ENCODE data around the gene ZNF534.
"Not testable (repeated sequence)": the region's sequence is repeated elsewhere in the genome, so short reads cannot be mapped to it uniquely, and the experiment has no call there.

ZNF534 gene

GRCh38 chr19:52474351-52475127 lies 45.6 kb downstream of the ZNF534 start:
- Histone ChIP-seq H3K9me3 (ENCODE audit: low read length) (peaks cover 55% of the 10 kb centered on the region), H3K4me1 (ENCODE audit: insufficient read depth, low read length, severe bottlenecking) (no peaks in the 10 kb centered on the region), H3F3A (ENCODE audit: insufficient read depth, low read length) (no peaks in the 10 kb centered on the region), H4K20me1 (ENCODE audit: insufficient read depth, low read length) (no peaks in the 10 kb centered on the region), H3K9ac (ENCODE audit: low read length) (no peak overlapping the region), H3K36me3 (ENCODE audit: insufficient read depth, low read length) (no peaks in the 10 kb centered on the region), H3K4me3 (ENCODE audit: low read depth, low read length, poor library complexity, severe bottlenecking) (no peak overlapping the region), H3K27me3 (ENCODE audit: insufficient read depth, low read length) (no peaks in the 10 kb centered on the region), H3K27ac (ENCODE audit: low read depth, low read length, poor library complexity, severe bottlenecking) (no peak overlapping the region), H3K79me2 (ENCODE audit: insufficient read depth, low read length) (no peaks in the 10 kb centered on the region), H3K4me2 (ENCODE audit: low read length) (no peak overlapping the region), H2AFZ (ENCODE audit: low read length) (no peak overlapping the region), H3K9me2 (ENCODE audit: low read depth, low read length) (no peaks in the 10 kb centered on the region)
- TF ChIP-seq EZH2 (IDR thresholded peaks at IDR 0.05; ENCODE audit: borderline replicate concordance, low read length) (no peak), CTCF (IDR thresholded peaks at IDR 0.05; ENCODE audit: low read length) (no peak)

- H3K4me2 ChIP-seq (ENCODE audit: low read length); H4K20me1 ChIP-seq (ENCODE audit: insufficient read depth, low read length); H3K27ac ChIP-seq (ENCODE audit: low read depth, low read length, poor library complexity, severe bottlenecking); H3K4me1 ChIP-seq (ENCODE audit: insufficient read depth, low read length, severe bottlenecking); H3F3A ChIP-seq (ENCODE audit: insufficient read depth, low read length); H3K27me3 ChIP-seq (ENCODE audit: insufficient read depth, low read length); H3K4me3 ChIP-seq (ENCODE audit: low read depth, low read length, poor library complexity, severe bottlenecking); H2AFZ ChIP-seq (ENCODE audit: low read length); H3K9me3 ChIP-seq (ENCODE audit: low read length); H3K79me2 ChIP-seq (ENCODE audit: insufficient read depth, low read length); H3K36me3 ChIP-seq (ENCODE audit: insufficient read depth, low read length); H3K9me2 ChIP-seq (ENCODE audit: low read depth, low read length); H3K9ac ChIP-seq (ENCODE audit: low read length): not testable (repeated sequence)
Observed at GRCh38 chr19:52484111-52484743, 55.3 kb downstream of the ZNF534 start.

DNA sequence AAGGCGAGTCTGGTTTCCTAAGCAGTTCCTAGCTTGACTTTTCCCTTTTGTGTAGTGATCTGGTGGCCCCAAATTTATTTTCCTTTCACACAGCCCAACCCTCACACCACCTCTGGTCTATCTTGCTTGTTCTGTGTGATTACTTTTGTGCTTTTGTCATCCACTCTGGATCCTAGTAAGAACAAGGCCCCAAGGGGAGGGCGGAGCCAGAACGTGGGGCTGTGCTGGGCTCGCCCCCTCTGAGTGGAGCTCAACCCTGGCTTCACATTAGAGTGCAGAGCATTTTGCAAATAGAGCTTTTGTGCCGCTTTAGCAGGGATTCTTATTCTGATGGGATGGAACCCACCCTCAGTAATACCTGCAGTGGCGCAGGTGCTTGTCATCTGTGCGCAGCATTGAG lies 56.1 kb downstream of the ZNF534 start:
- not testable (repeated sequence) for H3K27me3 ChIP-seq (ENCODE audit: insufficient read depth, low read length); H3K4me3 ChIP-seq (ENCODE audit: low read depth, low read length, poor library complexity, severe bottlenecking); H3F3A ChIP-seq (ENCODE audit: insufficient read depth, low read length); H3K36me3 ChIP-seq (ENCODE audit: insufficient read depth, low read length); H4K20me1 ChIP-seq (ENCODE audit: insufficient read depth, low read length); H3K4me2 ChIP-seq (ENCODE audit: low read length); H3K27ac ChIP-seq (ENCODE audit: low read depth, low read length, poor library complexity, severe bottlenecking); H3K9ac ChIP-seq (ENCODE audit: low read length); H2AFZ ChIP-seq (ENCODE audit: low read length); H3K4me1 ChIP-seq (ENCODE audit: insufficient read depth, low read length, severe bottlenecking); H3K9me2 ChIP-seq (ENCODE audit: low read depth, low read length); H3K9me3 ChIP-seq (ENCODE audit: low read length); H3K79me2 ChIP-seq (ENCODE audit: insufficient read depth, low read length)

GRCh38 chr19:52485561-52486240 lies 56.8 kb downstream of the ZNF534 start:
- not testable (repeated sequence) for H3K9me2 ChIP-seq (ENCODE audit: low read depth, low read length); H3K4me3 ChIP-seq (ENCODE audit: low read depth, low read length, poor library complexity, severe bottlenecking); H3K9me3 ChIP-seq (ENCODE audit: low read length); H4K20me1 ChIP-seq (ENCODE audit: insufficient read depth, low read length); H3K4me1 ChIP-seq (ENCODE audit: insufficient read depth, low read length, severe bottlenecking); H3K27ac ChIP-seq (ENCODE audit: low read depth, low read length, poor library complexity, severe bottlenecking); H3K4me2 ChIP-seq (ENCODE audit: low read length); H3F3A ChIP-seq (ENCODE audit: insufficient read depth, low read length); H3K79me2 ChIP-seq (ENCODE audit: insufficient read depth, low read length); H3K36me3 ChIP-seq (ENCODE audit: insufficient read depth, low read length); H2AFZ ChIP-seq (ENCODE audit: low read length); H3K27me3 ChIP-seq (ENCODE audit: insufficient read depth, low read length); H3K9ac ChIP-seq (ENCODE audit: low read length)

Data from OCI-LY1 (cell line).